GM12865 (cell line): Measurements from ENCODE around the gene MVP.

Experiments
- DNase-seq: peaks from one replicate; pipeline ENCODE4 v3.0.0; 2010; ENCODE audit warnings: low read depth
- H3K4me3 ChIP-seq: 2 replicates; pipeline ENCODE4 v1.5.1; 2011; ENCODE audit warnings: mild to moderate bottlenecking, low read depth, low read length, control low read depth
- TF ChIP-seq, protein P1 (sequence below): IDR thresholded peaks from 2 replicates; pipeline ENCODE4 v1.5.1; 2011; ENCODE audit warnings: low read length, control low read depth, low read depth, inconsistent platforms; ENCODE audit not compliant: insufficient read depth; ENCODE audit errors: missing control alignments

Gene MVP

GRCh38 chr16:29836623-29837022, 16.4 kb downstream of the MVP start:
- H3K4me3 ChIP-seq: no peak overlapping the region
- DNase-seq: no peak
- TF ChIP-seq, protein P1, sequence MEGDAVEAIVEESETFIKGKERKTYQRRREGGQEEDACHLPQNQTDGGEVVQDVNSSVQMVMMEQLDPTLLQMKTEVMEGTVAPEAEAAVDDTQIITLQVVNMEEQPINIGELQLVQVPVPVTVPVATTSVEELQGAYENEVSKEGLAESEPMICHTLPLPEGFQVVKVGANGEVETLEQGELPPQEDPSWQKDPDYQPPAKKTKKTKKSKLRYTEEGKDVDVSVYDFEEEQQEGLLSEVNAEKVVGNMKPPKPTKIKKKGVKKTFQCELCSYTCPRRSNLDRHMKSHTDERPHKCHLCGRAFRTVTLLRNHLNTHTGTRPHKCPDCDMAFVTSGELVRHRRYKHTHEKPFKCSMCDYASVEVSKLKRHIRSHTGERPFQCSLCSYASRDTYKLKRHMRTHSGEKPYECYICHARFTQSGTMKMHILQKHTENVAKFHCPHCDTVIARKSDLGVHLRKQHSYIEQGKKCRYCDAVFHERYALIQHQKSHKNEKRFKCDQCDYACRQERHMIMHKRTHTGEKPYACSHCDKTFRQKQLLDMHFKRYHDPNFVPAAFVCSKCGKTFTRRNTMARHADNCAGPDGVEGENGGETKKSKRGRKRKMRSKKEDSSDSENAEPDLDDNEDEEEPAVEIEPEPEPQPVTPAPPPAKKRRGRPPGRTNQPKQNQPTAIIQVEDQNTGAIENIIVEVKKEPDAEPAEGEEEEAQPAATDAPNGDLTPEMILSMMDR: no peak

GRCh38 chr16:29837841-29838240, 17.6 kb downstream of the MVP start:
- TF ChIP-seq, protein P1: no peak

GRCh38 chr16:29839822-29840221, 19.6 kb downstream of the MVP start:
- H3K4me3 ChIP-seq: no peak overlapping the region
- TF ChIP-seq, protein P1: no peak

More at GRCh38 chr16:29837841-29838240, 17.6 kb downstream of the MVP start:
- DNase-seq: no peak
- H3K4me3 ChIP-seq: no peak overlapping the region

GRCh38 chr16:29840240-29840639, 20.0 kb downstream of the MVP start:
- no peak overlapping the region for H3K4me3 ChIP-seq
- no peak for DNase-seq
- TF ChIP-seq, protein P1: no peak

More at GRCh38 chr16:29839822-29840221, 19.6 kb downstream of the MVP start:
- DNase-seq: no peak

DNA sequence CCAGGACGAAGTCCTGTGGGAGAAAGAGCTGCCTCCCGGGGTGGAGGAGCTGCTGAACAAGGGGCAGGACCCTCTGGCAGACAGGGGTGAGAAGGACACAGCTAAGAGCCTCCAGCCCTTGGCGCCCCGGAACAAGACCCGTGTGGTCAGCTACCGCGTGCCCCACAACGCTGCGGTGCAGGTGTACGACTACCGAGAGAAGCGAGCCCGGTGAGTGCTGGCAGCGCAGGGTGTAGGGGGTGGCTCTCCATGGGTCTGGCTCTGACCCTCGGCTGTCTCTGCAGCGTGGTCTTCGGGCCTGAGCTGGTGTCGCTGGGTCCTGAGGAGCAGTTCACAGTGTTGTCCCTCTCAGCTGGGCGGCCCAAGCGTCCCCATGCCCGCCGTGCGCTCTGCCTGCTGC, 21.4 kb downstream of the MVP start:
- no peak for DNase-seq
- TF ChIP-seq, protein P1: no peak
- no peak overlapping the region for H3K4me3 ChIP-seq

- H3K4me3 ChIP-seq: no peak overlapping the region
- TF ChIP-seq, protein P1: no peak
These were observed 22.6 kb downstream of the MVP start for GRCh38 chr16:29842732-29843346.

GRCh38 chr16:29843931-29844330, 23.7 kb downstream of the MVP start:
- TF ChIP-seq, protein P1: no peak
- DNase-seq: no peak
- no peak overlapping the region for H3K4me3 ChIP-seq

More at GRCh38 chr16:29842732-29843346, 22.6 kb downstream of the MVP start:
- DNase-seq: no peak
